Adrenal gland (tissue), 12 donors: ENCODE data around the gene AGA. TPM values are rescaled to one million over a fixed set of nuclear protein-coding genes. Genes with fewer than 3 reads are reported as not detected.

Experiments used
- DNase-seq, 7 donors: peaks; one replicate each; pipeline ENCODE4 v3.0.0-alpha.2; 2019 to 2020
- H3K27ac ChIP-seq, 5 donors: fragments of 200-600 bp; sonication (generic) in 4 of 5; 1 replicate in 3 of 5; 2 replicates in 2 of 5; pipeline versions ENCODE4 v1.5.1 to v1.8.0; 2016 to 2020; ENCODE audit warnings: mild to moderate bottlenecking in 1 of 5
- H3K27me3 ChIP-seq: fragments of 200-600 bp; 2 replicates; pipeline ENCODE4 v1.8.0; 2021
- H3K36me3 ChIP-seq, 2 donors: fragments of 200-600 bp; replicated peaks in 1 of 2; 1 replicate in 1 of 2; 2 replicates in 1 of 2; pipeline versions ENCODE4 v1.5.1 to v1.8.0; 2018 to 2022
- H3K4me1 ChIP-seq, 2 donors: fragments of 200-600 bp; replicated peaks in 1 of 2; 1 replicate in 1 of 2; 2 replicates in 1 of 2; pipeline versions ENCODE4 v1.5.1 to v1.8.0; 2018 to 2021
- H3K4me3 ChIP-seq, 4 donors: fragments of 200-600 bp; sonication (generic) in 3 of 4; one replicate each; pipeline ENCODE4 v1.5.1; 2016 to 2018
- H3K9me3 ChIP-seq, 3 donors: fragments of 200-600 bp; sonication (generic) in 1 of 3; replicated peaks in 1 of 3; 1 replicate in 2 of 3; 2 replicates in 1 of 3; pipeline versions ENCODE4 v1.5.1 to v1.8.0; 2016 to 2021
- CTCF ChIP-seq, 6 experiments: fragments of 450-650 bp in 4 of 6; fragments of 200-600 bp in 2 of 6; sonication (generic) in 1 of 6; IDR thresholded peaks; 1 replicate in 5 of 6; 2 replicates in 1 of 6; pipeline versions ENCODE4 v1.5.1 to v1.8.0; 2016 to 2021; ENCODE audit warnings: antibody characterized with exemption in 6 of 6, mild to moderate bottlenecking in 2 of 6, moderate library complexity in 1 of 6
- POLR2A ChIP-seq, 2 donors: fragments of 450-650 bp; IDR thresholded peaks; one replicate each; pipeline ENCODE4 v1.6.1; 2017; ENCODE audit warnings: antibody characterized with exemption in 2 of 2, mild to moderate bottlenecking in 2 of 2, moderate library complexity in 1 of 2
- WGBS, 4 donors: extraction: QIAGEN DNeasy Blood & Tissue Kit in 2 of 4; methylation state at CpG; one replicate each; pipeline versions ENCODE4 v1.1.5 to v1.1.7; 2013 to 2017; 5-methylcytosine and 5-hydroxymethylcytosine counted together
- intact Hi-C, 2 donors: fragments of 100-400 bp; cut with DNase I; formaldehyde crosslinking; loops; one replicate each; pipeline versions ENCODE4 v1.14.1 to v1.15.0; 2022 to 2023
- polyA plus RNA-seq, 3 donors: library from polyadenylated mRNA; stranded (reverse); fragments of 200-250 nt in 2 of 3; fragments of 350-450 nt in 1 of 3; fragmentation: Illumina TruSeq in 1 of 3; extraction: RNeasy Lipid Tissue Mini Kit (QIAGEN cat#74804) in 1 of 3; gene quantifications; one replicate each; pipeline ENCODE4 v1.2.3, GENCODE V29; 2013 to 2014
- total RNA-seq, 9 donors: library from RNA; depleted of rRNA in 4 of 9; stranded (reverse); fragments of >200 nt in 4 of 9; fragments of 120-200 nt in 1 of 9; fragmentation: NEBNext Ultra II Directional in 1 of 9; extraction: Animal tissue kit (Norgen Biotek cat#: 25700) in 1 of 9; gene quantifications; one replicate each; pipeline versions ENCODE4 v1.1.0 to v1.2.4, GENCODE V29; 2013 to 2023
- donor health status: healthy with polysubstance abuse.
- donor health status: Bipolar disorder and iron deficiency.
- donor health status: DM: yes; HTN: yes; CAD: no.
- donor health status: DM: no; HTN: no; CAD: no.
- donor health status: DM: no; HTN: no; CAD: no.
- donor health status: DM: yes; HTN: yes; CAD: no.

The AGA gene
- total and polyA plus RNA-seq, 12 donors: 8.8 to 66.9 (median 27.6) TPM

- Histone ChIP-seq H3K27me3 (no peaks in the 10 kb centered on the region), H3K4me1 (no peaks in the 10 kb centered on the region), H3K9me3 (no peaks in the 10 kb centered on the region), H3K36me3 (no peaks in the 10 kb centered on the region), H3K4me3 (no peak overlapping the region), H3K27ac (no peak overlapping the region)
- DNase-seq: no peak
- WGBS, 4 donors: 80 to 100% (median 92%) methylated on average over 1 of the region's 1 CpG
- TF ChIP-seq POLR2A (IDR thresholded peaks at IDR 0.05): no peak
- no peak for TF ChIP-seq CTCF (IDR thresholded peaks at IDR 0.05)
- intact Hi-C loops: no loop called here
Measured at GRCh38 chr4:177451108-177451500, 8.9 kb upstream of the AGA start.

- TF ChIP-seq POLR2A (IDR thresholded peaks at IDR 0.05) (no peak), CTCF (IDR thresholded peaks at IDR 0.05) (no peak)
- Histone ChIP-seq H3K4me1 (no peaks in the 10 kb centered on the region), H3K9me3 (no peaks in the 10 kb centered on the region), H3K4me3 (no peak overlapping the region), H3K36me3 (no peaks in the 10 kb centered on the region), H3K27me3 (no peaks in the 10 kb centered on the region), H3K27ac (no peak overlapping the region)
- no peak for DNase-seq
- intact Hi-C loops: no loop called here
- 81 to 90% (median 86%) methylated on average over 4 of the region's 4 CpGs for WGBS, 4 donors
Measured at GRCh38 chr4:177450426-177451107, 8.3 kb upstream of the AGA start.

DNA sequence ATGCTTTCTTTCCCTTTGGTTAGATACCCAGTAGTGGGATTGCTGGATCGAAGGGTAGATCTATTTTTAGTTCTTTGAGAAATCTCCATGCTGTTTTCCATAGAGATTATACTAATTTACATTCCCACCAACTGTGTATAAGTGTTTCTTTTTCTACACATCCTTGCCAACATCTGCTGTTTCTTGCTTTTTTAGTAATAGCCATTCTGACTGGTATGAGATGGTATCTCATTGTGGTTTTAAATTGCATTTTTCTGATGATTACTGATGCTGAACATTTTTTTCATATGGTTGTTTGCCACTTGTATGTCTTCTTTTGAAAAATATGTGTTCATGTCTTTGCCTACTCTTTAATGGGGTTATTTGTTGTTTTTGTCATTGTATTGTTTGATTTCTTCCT, 6.6 kb upstream of the AGA start:
- DNase-seq: no peak
- WGBS, 4 donors: 89 to 100% (median 95%) methylated on average over 1 of the region's 1 CpG
- Histone ChIP-seq H3K36me3 (no peaks in the 10 kb centered on the region), H3K27me3 (no peaks in the 10 kb centered on the region), H3K4me3 (no peak overlapping the region), H3K9me3 (no peaks in the 10 kb centered on the region), H3K4me1 (no peaks in the 10 kb centered on the region), H3K27ac (no peak overlapping the region)
- TF ChIP-seq POLR2A (IDR thresholded peaks at IDR 0.05) (no peak), CTCF (IDR thresholded peaks at IDR 0.05) (no peak)
- intact Hi-C loops: no loop called here

GRCh38 chr4:177447417-177448004, 5.3 kb upstream of the AGA start:
- Histone ChIP-seq H3K27me3 (no peaks in the 10 kb centered on the region), H3K36me3 (no peaks in the 10 kb centered on the region), H3K4me1 (no peaks in the 10 kb centered on the region), H3K4me3 (no peak overlapping the region), H3K9me3 (no peaks in the 10 kb centered on the region), H3K27ac (no peak overlapping the region)
- intact Hi-C loops: no loop called here
- no peak for DNase-seq
- TF ChIP-seq POLR2A (IDR thresholded peaks at IDR 0.05) (no peak), CTCF (IDR thresholded peaks at IDR 0.05) (no peak)
- 67 to 87% (median 79%) methylated on average over 1 of the region's 1 CpG for WGBS, 4 donors
